ENCODE measurements around the gene RFNG.

DNA sequence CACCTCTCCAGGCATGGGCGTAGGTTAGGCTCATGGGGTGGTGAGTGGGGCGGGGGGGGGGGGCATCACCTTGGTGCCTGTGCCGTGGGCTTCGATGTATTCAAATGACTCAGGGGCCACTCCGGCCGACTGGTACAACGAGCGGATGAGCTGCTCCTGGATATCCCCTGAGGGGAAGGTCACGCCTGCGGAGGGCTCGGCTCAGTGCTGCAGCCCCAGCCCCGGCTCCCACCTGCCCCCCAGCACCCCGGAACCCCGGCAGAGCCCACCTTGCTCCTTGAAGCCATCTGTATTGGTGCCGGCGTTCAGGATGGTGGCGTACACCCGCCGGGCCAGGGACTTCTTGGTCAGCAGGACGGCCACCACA, 41.0 kb upstream of the RFNG start:
- TF ChIP-seq EZH2 (IDR thresholded peaks at IDR 0.05; ENCODE audit: low read length) = no peak
- TF ChIP-seq, protein P1, sequence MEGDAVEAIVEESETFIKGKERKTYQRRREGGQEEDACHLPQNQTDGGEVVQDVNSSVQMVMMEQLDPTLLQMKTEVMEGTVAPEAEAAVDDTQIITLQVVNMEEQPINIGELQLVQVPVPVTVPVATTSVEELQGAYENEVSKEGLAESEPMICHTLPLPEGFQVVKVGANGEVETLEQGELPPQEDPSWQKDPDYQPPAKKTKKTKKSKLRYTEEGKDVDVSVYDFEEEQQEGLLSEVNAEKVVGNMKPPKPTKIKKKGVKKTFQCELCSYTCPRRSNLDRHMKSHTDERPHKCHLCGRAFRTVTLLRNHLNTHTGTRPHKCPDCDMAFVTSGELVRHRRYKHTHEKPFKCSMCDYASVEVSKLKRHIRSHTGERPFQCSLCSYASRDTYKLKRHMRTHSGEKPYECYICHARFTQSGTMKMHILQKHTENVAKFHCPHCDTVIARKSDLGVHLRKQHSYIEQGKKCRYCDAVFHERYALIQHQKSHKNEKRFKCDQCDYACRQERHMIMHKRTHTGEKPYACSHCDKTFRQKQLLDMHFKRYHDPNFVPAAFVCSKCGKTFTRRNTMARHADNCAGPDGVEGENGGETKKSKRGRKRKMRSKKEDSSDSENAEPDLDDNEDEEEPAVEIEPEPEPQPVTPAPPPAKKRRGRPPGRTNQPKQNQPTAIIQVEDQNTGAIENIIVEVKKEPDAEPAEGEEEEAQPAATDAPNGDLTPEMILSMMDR (optimal IDR thresholded peaks at IDR 0.05 in 1 of 3, IDR thresholded peaks at IDR 0.05 in 1 of 3, conservative IDR thresholded peaks at IDR 0.05 in 1 of 3; ENCODE audit: extremely low read depth in 1 of 3, insufficient read depth in 2 of 3, low read length in 3 of 3) = no peak

Measured in keratinocyte (primary cell).